ENCODE data around the gene GSE1.

Gene GSE1

GRCh38 chr16:85607796-85608514 lies 5.2 kb upstream of the GSE1 start:
- DNase-seq: no peak

DNA sequence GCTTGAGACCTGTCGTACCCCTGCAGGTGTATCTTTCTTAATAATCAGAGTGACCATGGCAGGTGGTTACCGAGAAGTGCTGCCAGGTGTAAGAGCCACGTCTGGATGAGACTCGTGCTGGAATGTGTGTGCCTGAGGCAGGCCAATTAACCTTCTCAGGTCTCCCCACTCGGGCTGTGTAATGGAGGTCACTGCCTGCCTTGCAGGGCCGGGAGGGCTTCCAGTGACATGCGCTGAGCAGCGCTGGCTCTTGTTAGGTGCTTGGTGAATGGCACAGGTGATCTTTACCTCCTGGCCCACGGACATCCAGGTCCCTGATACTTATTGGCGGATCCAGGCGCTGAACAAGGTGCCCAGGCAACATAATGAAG lies 4.6 kb upstream of the GSE1 start:
- no peak for DNase-seq

- DNase-seq: no peak
Measured at GRCh38 chr16:85608887-85609286, 4.2 kb upstream of the GSE1 start.

DNA sequence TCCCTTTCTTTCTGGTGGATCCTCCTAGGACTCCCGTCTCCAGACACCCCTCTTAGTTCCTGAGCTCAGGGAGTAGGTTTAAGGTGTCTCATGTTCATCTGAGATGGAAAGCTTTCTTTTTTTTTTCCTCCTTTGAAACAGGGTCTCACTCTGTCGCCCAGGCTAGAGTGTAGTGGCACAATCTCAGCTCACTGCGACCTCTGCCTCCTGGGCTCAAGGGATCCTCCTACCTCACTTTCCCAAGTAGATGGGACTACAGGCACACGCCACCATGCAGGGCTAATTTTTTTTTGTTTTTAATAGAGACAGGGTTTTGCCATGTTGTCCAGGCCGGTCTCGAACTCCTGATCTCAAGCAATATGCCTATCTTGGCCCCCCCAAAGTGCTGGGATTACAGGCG lies 3.6 kb upstream of the GSE1 start:
- DNase-seq: no peak

DNA sequence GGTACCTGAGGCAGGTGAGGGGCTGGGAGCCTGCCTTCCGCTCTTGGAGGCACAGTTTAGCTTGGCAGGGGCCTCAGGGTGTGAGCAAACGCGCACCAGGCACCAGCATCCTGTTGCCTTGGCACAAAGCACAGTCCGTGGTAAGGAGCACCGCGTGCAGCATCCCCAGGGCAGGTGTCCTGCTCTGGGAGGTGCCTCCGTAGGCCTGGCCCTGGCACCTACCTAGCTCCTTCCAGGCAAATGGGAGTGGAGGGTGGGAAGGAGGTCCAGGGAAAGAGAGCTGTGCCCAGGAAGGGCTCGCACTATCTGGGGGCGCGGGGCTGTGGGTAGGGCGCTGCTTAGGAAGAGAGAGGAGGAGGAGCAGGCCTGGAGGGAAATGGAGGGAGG lies 3.1 kb upstream of the GSE1 start:
- DNase-seq: no peak

DNA sequence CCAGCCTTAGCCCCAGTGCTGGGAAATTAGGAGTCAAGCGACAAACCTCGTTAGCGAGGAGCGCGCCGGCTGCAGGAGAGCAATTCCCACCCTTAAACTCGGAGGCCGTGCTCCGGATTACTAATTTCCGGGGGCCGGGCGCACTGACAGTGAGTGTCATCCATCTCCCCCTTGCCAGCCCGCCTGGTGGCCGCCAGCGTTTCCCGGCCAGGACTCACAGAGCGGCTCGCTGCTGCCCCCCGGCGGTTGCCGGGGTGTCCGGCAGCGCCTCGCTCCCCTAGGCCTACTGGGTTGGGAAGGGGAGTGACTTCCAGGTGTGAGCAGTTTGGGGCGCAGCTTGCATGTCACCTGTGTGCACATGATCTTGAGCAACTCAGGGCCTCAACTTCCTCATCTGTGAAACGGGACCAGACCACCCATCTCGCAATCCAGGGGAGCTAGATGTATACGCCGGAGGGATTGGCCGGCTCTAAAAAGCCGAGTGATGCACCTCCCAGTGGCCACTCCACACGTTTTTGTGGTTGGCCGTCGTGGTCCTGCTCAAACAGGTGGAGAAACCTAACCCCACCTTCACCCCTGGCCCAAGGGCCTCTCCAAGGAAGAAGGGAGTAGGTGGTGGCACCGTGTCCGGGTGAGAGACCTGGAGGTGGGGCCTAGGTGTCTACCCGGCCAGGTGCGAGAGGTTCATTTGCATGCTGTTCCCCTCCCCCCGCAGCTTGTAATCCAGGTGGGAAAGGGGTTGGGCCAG lies 2.5 kb upstream of the GSE1 start:
- DNase-seq: peak; percentile 39 to 80

DNA sequence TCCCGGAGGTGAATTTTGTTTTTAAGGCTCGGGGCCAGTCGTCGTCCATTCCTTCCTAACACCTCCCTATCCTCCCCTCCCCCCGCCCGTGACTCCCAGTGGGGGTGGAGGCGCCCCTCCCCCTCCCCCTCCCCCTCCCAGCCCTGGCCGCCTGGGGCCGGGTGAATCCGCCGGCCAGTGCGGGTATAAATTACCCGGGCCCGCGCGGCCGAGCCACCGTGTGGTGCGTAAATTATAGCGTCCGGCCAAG lies 2.0 kb upstream of the GSE1 start:
- peak in 1 of 2 experiments; percentile 47 for DNase-seq

- DNase-seq: peak in 1 of 2 experiments; percentile 35
Measured at GRCh38 chr16:85611444-85612190, 1.5 kb upstream of the GSE1 start.

DNA sequence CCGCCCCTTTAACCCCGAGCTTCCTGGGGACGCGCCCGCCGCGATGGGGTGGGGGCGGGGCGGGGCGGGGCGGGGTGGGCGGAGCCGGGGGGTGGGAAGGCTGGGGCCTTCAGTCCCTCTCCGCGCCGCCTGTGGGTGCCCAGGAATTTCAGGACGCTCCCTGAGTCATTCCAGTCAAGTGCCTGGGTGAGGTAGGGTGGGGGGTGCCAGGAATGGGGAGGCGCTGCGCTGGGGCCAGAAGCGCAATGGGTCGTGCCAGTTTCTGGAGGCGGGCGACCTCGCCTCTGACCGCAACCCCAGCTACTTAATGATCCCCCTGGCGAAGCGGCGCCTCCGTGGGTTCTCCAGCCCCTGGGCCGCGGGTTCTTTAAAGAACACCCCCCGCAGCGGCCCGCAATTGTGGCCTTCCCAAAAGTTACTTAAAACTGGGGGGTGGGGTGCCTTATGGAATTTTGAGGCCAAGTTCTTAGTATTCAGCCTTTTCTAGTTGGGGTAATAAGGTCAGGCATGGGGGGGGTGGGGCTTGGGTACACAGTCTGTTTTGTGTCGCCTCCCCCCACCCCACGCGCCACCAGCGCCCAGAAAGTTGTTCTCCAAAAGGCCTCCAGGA lies 826 bp upstream of the GSE1 start:
- peak; percentile 30 to 47 for DNase-seq

GRCh38 chr16:85613604-85614337 lies 649 bp downstream of the GSE1 start:
- DNase-seq: no peak

GRCh38 chr16:85614338-85615013 lies 1.4 kb downstream of the GSE1 start:
- no peak for DNase-seq

- DNase-seq: no peak
Measured at GRCh38 chr16:85615014-85615851, 2.1 kb downstream of the GSE1 start.

DNA sequence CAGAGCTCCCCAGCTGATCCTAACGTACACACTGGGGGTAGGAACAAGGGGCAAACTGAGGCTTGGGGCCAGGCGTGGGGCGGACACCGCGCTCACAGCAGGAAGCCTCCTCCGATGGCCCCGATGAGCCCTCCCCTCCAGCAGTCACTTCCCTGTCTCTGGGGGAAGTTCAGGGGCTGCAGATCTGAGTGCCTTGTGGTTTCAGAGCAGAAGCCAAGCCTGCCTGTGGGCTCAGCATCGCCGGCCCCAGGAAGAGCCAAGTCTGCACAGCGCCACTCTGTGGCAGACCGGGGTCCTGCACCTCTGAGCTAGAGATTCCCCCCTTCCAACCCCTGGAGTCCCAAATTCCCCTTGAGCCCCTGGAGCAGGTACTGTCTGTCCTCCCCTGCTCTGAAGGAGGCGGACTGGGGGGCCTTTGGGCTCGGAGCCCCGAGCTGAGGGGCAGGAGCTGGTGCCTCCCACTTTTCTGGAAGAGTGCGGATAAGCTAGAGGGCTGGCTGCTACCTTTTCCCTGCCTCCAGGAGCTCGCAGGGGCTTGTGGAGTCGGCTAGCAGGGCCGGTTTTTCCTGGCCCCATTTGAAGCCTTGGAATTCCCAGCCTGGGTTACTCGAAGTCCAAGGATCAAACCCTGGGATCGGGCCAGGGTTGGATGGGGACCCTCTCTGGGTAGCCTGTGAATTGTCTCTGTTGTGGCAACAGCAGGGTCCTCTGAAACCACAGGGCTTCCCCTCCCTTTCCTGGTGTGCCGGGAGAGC lies 2.9 kb downstream of the GSE1 start:
- peak in 1 of 2 experiments; percentile 6 for DNase-seq

GRCh38 chr16:85616607-85617321 lies 3.6 kb downstream of the GSE1 start:
- no peak for DNase-seq

GRCh38 chr16:85617948-85618347 lies 4.8 kb downstream of the GSE1 start:
- DNase-seq: no peak

DNA sequence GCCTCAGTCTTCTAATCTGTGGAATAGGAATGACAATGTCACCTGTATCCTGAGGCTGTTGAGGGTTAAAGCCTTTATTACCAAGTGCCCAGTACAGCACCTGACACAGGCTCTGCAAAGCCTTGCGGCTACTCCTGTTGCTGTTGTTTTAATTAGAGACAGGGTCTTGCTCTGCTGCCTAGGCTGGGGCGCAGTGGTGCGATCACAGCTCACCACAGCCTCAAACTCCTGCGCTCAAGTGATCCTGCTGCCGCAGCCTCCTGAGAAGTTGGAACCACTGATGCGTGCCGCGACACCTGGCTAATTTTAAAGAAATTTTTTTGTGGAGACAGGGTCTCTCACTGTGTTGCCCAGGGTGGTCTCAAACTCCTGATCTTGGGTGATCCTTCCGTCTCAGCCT lies 5.4 kb downstream of the GSE1 start:
- DNase-seq: no peak

DNA sequence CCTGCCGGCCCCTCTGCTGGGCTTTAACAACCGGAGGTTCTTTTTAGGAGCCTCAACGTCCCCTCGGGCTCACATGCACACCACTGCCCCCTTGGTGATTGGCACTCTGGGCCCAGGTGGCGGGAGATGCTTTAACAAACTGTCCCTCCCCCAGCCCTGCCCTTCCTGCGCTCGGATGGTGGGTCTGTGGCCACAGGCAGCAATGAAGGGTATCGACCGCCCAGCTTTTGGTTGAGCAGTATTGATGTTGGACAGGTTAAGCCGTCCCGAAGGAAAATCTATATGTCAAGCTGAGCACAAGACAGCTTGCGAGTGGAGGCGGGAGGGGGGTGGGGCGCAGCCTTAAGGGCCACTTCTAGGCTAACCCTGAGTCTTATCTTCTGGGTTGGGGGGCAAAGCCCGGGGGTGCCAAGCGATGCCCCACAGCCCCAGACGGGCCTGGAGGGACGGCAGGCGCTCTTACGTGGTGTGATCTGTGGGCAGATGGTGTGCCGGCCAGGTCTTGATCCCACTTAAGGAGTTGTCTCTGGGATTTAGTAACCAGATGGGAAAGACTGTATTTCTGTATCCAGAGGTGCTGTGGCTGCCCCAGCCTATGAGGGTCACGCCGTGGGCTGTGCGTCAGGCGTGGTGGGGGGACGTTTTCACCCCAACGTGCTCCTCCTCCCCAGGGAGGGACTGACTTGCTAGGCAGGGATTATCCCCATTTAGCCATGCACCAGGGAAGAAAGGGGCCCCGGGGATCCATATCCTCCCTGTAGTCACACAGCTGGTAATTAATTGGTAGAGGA lies 6.2 kb downstream of the GSE1 start:
- DNase-seq: no peak

DNA sequence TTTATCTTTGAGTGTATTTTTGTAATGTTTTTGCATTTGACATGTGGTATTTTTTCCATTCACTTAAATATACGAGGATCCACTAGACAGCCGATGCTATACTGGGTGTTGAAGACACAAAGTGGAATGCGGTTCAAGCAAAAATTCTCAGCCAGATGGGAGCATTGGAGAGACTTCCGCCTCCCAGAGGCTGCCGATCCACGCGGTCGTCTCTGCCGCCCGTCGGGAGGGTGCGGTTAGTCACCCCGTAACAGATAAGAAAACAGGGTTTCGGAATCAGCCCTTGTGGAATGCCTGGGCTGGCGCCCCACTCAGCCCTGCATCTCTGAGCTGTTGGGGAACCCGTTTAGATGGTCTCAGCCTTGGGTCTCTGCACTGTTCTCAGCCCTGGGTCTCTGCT lies 7.3 kb downstream of the GSE1 start:
- no peak for DNase-seq
